H9 (cell line): ENCODE measurements around the gene DOCK2. TPM values are rescaled to one million over a fixed set of nuclear protein-coding genes. Genes with fewer than 3 reads are reported as not detected.

ENCODE experiments used
- DNase-seq: peaks from one replicate; pipeline ENCODE4 v3.0.0-alpha.2; 2017
- H2AFZ ChIP-seq: one replicate; pipeline ENCODE4 v1.6.1; 2013; ENCODE audit warnings: mild to moderate bottlenecking, low read length, control low read depth, moderate library complexity
- H2AK5ac ChIP-seq: 2 replicates; pipeline ENCODE4 v1.6.1; 2013; ENCODE audit warnings: low read length, control low read depth, mixed read lengths; ENCODE audit not compliant: insufficient read length
- H2BK120ac ChIP-seq: one replicate; pipeline ENCODE4 v1.6.1; 2013; ENCODE audit warnings: low read depth, mild to moderate bottlenecking, low read length, control low read depth, inconsistent platforms; ENCODE audit not compliant: poor library complexity, severe bottlenecking
- H2BK12ac ChIP-seq: 2 replicates; pipeline ENCODE4 v1.6.1; 2013; ENCODE audit warnings: low read length, control low read depth, mixed read lengths, low read depth; ENCODE audit not compliant: insufficient read length
- H2BK15ac ChIP-seq: 2 replicates; pipeline ENCODE4 v1.6.1; 2013; ENCODE audit warnings: low read depth, low read length, control low read depth
- H2BK20ac ChIP-seq: one replicate; pipeline ENCODE4 v1.6.1; 2013; ENCODE audit warnings: low read depth, mild to moderate bottlenecking, low read length, control low read depth, inconsistent platforms; ENCODE audit not compliant: poor library complexity, severe bottlenecking
- H2BK5ac ChIP-seq: 2 replicates; pipeline ENCODE4 v1.6.1; 2013; ENCODE audit warnings: low read length, control low read depth, mixed read lengths; ENCODE audit not compliant: insufficient read length
- H3K14ac ChIP-seq: 2 replicates; pipeline ENCODE4 v1.6.1; 2013; ENCODE audit warnings: low read length, control low read depth; ENCODE audit not compliant: insufficient read depth
- H3K18ac ChIP-seq: 2 replicates; pipeline ENCODE4 v1.6.1; 2013; ENCODE audit warnings: low read depth, mild to moderate bottlenecking, mixed read lengths, low read length, control low read depth; ENCODE audit not compliant: insufficient read length
- H3K23ac ChIP-seq: 2 replicates; pipeline ENCODE4 v1.6.1; 2013; ENCODE audit warnings: low read length, control low read depth, mixed read lengths, low read depth; ENCODE audit not compliant: insufficient read length
- H3K23me2 ChIP-seq: 2 replicates; pipeline ENCODE4 v1.6.1; 2013; ENCODE audit warnings: low read depth, mild to moderate bottlenecking, mixed read lengths, low read length, control low read depth; ENCODE audit not compliant: insufficient read length, poor library complexity, severe bottlenecking
- H3K27ac ChIP-seq: 2 replicates; pipeline ENCODE4 v1.5.1; 2013; ENCODE audit warnings: low read length, control low read depth, mixed read lengths, low read depth; ENCODE audit not compliant: insufficient read length
- H3K27me3 ChIP-seq: 2 replicates; pipeline ENCODE4 v1.6.1; 2013; ENCODE audit warnings: low read length, control low read depth, inconsistent platforms; ENCODE audit not compliant: insufficient read depth
- H3K4ac ChIP-seq: 2 replicates; pipeline ENCODE4 v1.6.1; 2013; ENCODE audit warnings: low read depth, mild to moderate bottlenecking, control low read depth, inconsistent platforms, low read length, moderate library complexity
- H3K4me1 ChIP-seq: 2 replicates; pipeline ENCODE4 v1.6.1; 2013; ENCODE audit warnings: low read length, control low read depth, inconsistent platforms; ENCODE audit not compliant: insufficient read depth
- H3K4me2 ChIP-seq: 2 replicates; pipeline ENCODE4 v1.6.1; 2013; ENCODE audit warnings: low read length, control low read depth, mixed read lengths; ENCODE audit not compliant: insufficient read length, insufficient read depth
- H3K56ac ChIP-seq: 2 replicates; pipeline ENCODE4 v1.6.1; 2013; ENCODE audit warnings: low read depth, mild to moderate bottlenecking, mixed read lengths, low read length, control low read depth; ENCODE audit not compliant: insufficient read length
- H3K79me1 ChIP-seq: 2 replicates; pipeline ENCODE4 v1.6.1; 2013; ENCODE audit warnings: low read depth, mild to moderate bottlenecking, moderate library complexity, low read length, control low read depth, inconsistent platforms; ENCODE audit not compliant: insufficient read depth, poor library complexity, severe bottlenecking
- H3K79me2 ChIP-seq: 2 replicates; pipeline ENCODE4 v1.6.1; 2013; ENCODE audit warnings: low read length, control low read depth, inconsistent platforms; ENCODE audit not compliant: insufficient read depth
- H3K9ac ChIP-seq: 2 replicates; pipeline ENCODE4 v1.6.1; 2013; ENCODE audit warnings: low read length, control low read depth, mixed read lengths; ENCODE audit not compliant: insufficient read length; ENCODE audit errors: extremely low read depth
- H3K9me3 ChIP-seq: one replicate; pipeline ENCODE4 v1.6.1; 2013; ENCODE audit warnings: low read depth, low read length, inconsistent platforms; ENCODE audit not compliant: control insufficient read depth
- H3T11ph ChIP-seq: one replicate; pipeline ENCODE4 v1.6.1; 2013; ENCODE audit warnings: mild to moderate bottlenecking, low read length, control low read depth, inconsistent platforms
- H4K20me1 ChIP-seq: one replicate; pipeline ENCODE4 v1.6.1; 2013; ENCODE audit not compliant: control insufficient read depth, insufficient read length, insufficient read depth
- H4K5ac ChIP-seq: 2 replicates; pipeline ENCODE4 v1.6.1; 2013; ENCODE audit warnings: low read depth, mild to moderate bottlenecking, mixed read lengths, low read length, control low read depth; ENCODE audit not compliant: insufficient read length
- H4K8ac ChIP-seq: replicated peaks from 2 replicates; pipeline ENCODE4 v1.6.1; 2013; ENCODE audit warnings: low read length, control low read depth, mixed read lengths, low read depth; ENCODE audit not compliant: insufficient read length
- H4K91ac ChIP-seq: 2 replicates; pipeline ENCODE4 v1.6.1; 2013; ENCODE audit warnings: low read depth, mild to moderate bottlenecking, moderate library complexity, mixed read lengths, low read length, control low read depth; ENCODE audit not compliant: insufficient read length
- H3K27ac Mint-ChIP-seq, 3 experiments: 2 replicates in 2 of 3; 3 replicates in 1 of 3; pipeline ENCODE4 v1.8.0; 2020 to 2021; ENCODE audit warnings: mixed read lengths in 3 of 3, mild to moderate bottlenecking in 1 of 3, moderate library complexity in 1 of 3
- H3K27me3 Mint-ChIP-seq: 2 replicates; pipeline ENCODE4 v1.8.0; 2021; ENCODE audit warnings: low read depth, mild to moderate bottlenecking, moderate library complexity, mixed read lengths
- H3K36me3 Mint-ChIP-seq, 3 experiments: 2 replicates in 2 of 3; 3 replicates in 1 of 3; pipeline ENCODE4 v1.8.0; 2020 to 2021; ENCODE audit warnings: low read depth in 3 of 3, mixed read lengths in 3 of 3; ENCODE audit not compliant: insufficient read depth in 1 of 3
- H3K4me1 Mint-ChIP-seq, 2 experiments: 2 replicates each; pipeline ENCODE4 v1.8.0; 2020; ENCODE audit warnings: mixed read lengths in 2 of 2
- H3K4me3 Mint-ChIP-seq, 2 experiments: 2 replicates in 1 of 2; 3 replicates in 1 of 2; pipeline ENCODE4 v1.8.0; 2020 to 2021; ENCODE audit warnings: mild to moderate bottlenecking in 2 of 2, mixed read lengths in 2 of 2, moderate library complexity in 1 of 2
- H3K9me3 Mint-ChIP-seq, 2 experiments: 2 replicates in 1 of 2; 3 replicates in 1 of 2; pipeline ENCODE4 v1.8.0; 2020; ENCODE audit warnings: mild to moderate bottlenecking in 2 of 2, mixed read lengths in 2 of 2, moderate library complexity in 1 of 2
- WGBS: extraction: QIAGEN DNeasy Blood & Tissue Kit; methylation state at CpG from one replicate; pipeline ENCODE4 v1.1.7; 2013; ENCODE audit warnings: missing lambda C conversion rate, low lambda C conversion rate, mixed read lengths; ENCODE audit not compliant: insufficient read length; ENCODE audit errors: extremely low coverage; 5-methylcytosine and 5-hydroxymethylcytosine counted together
- total RNA-seq: library from RNA; stranded (reverse); gene quantifications from 2 replicates; pipeline ENCODE4 v1.2.1, GENCODE V29; 2021
- TF ChIP-seq, protein P1 (sequence below): fragments of 200-600 bp; sonication (generic); conservative IDR thresholded peaks from 3 replicates; pipeline ENCODE4 v1.8.0; 2021; ENCODE audit warnings: antibody characterized with exemption, mild to moderate bottlenecking

Gene DOCK2
- total RNA-seq, 1 experiment from 2014 or later = 7.8 TPM

DNA sequence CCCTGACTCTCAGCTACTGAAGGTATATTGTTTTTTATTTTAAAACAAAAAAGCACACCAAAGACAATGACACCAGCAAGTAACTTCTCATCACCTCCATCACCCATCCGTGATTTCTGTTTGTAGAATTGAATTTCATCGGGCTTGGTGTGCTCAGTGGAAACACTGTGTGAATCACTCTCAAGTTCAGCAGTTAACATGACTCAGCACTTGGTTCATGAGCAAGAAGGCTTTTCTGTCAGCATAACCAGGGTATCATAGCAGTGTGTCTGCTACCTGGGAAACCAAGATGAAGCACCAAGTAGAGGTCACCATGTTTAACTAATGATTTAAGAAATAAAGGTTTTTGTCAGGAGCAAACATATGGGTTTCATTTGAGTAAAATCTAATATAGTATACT is 219.5 kb downstream of the DOCK2 start:
- H2AFZ ChIP-seq = no peak overlapping the region
- H2BK15ac ChIP-seq = no peak overlapping the region
- no peak overlapping the region for H4K91ac ChIP-seq
- no peak for DNase-seq
- H2BK120ac ChIP-seq = no peak overlapping the region
- H4K8ac ChIP-seq = no peak overlapping the region
- Mint-ChIP-seq H3K27me3 (peaks cover 1% of the 10 kb centered on the region; the same call in 1 of the 2 replicates), H3K36me3 (peaks cover under 1 to 4% (median 2%) of the 10 kb centered on the region in 3 experiments; a peak in 4 of 7 replicates), H3K9me3 (peaks cover 7 to 8% of the 10 kb centered on the region in 2 experiments), H3K27ac (no peak overlapping the region), H3K4me3 (no peak overlapping the region), H3K4me1 (no peaks in the 10 kb centered on the region)
- H3K27ac ChIP-seq = no peak overlapping the region
- H4K5ac ChIP-seq = no peak overlapping the region
- no peak overlapping the region for H2BK20ac ChIP-seq
- H3K14ac ChIP-seq = no peak overlapping the region
- H3K18ac ChIP-seq = no peak overlapping the region
- no peak overlapping the region for H2BK5ac ChIP-seq
- no peaks in the 10 kb centered on the region for H3K79me2 ChIP-seq
- no peaks in the 10 kb centered on the region for H3K79me1 ChIP-seq
- no peaks in the 10 kb centered on the region for H3K27me3 ChIP-seq
- no peak overlapping the region for H3K23ac ChIP-seq
- H3K9ac ChIP-seq = no peak overlapping the region
- H3K4me1 ChIP-seq = no peaks in the 10 kb centered on the region; the same call in 1 of the 2 replicates
- no peak overlapping the region for H3T11ph ChIP-seq
- H3K23me2 ChIP-seq = no peaks in the 10 kb centered on the region
- TF ChIP-seq, protein P1, sequence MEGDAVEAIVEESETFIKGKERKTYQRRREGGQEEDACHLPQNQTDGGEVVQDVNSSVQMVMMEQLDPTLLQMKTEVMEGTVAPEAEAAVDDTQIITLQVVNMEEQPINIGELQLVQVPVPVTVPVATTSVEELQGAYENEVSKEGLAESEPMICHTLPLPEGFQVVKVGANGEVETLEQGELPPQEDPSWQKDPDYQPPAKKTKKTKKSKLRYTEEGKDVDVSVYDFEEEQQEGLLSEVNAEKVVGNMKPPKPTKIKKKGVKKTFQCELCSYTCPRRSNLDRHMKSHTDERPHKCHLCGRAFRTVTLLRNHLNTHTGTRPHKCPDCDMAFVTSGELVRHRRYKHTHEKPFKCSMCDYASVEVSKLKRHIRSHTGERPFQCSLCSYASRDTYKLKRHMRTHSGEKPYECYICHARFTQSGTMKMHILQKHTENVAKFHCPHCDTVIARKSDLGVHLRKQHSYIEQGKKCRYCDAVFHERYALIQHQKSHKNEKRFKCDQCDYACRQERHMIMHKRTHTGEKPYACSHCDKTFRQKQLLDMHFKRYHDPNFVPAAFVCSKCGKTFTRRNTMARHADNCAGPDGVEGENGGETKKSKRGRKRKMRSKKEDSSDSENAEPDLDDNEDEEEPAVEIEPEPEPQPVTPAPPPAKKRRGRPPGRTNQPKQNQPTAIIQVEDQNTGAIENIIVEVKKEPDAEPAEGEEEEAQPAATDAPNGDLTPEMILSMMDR = no peak
- no CpG with 5 or more reads among the region's 2 CpGs for WGBS
- H3K9me3 ChIP-seq = no peaks in the 10 kb centered on the region
- H3K4me2 ChIP-seq = no peak overlapping the region
- no peak overlapping the region for H3K56ac ChIP-seq
- H2AK5ac ChIP-seq = no peak overlapping the region
- H4K20me1 ChIP-seq = no peaks in the 10 kb centered on the region
- H3K4ac ChIP-seq = no peak overlapping the region
- H2BK12ac ChIP-seq = no peak overlapping the region
